Heart left ventricle (tissue), 13 donors: Measurements from ENCODE around the gene CECR2.

ENCODE experiments used
- CTCF ChIP-seq, 12 donors: fragments of 200-600 bp; sonication (generic) in 4 of 12; IDR thresholded peaks; one replicate each; pipeline versions ENCODE4 v1.5.0 to v1.8.0; 2018 to 2022; ENCODE audit warnings: antibody characterized with exemption in 12 of 12, mild to moderate bottlenecking in 5 of 12
- POLR2A ChIP-seq, 2 donors: fragments of 450-650 bp; IDR thresholded peaks; one replicate each; pipeline ENCODE4 v1.6.1; 2017; ENCODE audit warnings: antibody characterized with exemption in 2 of 2, mild to moderate bottlenecking in 2 of 2, moderate library complexity in 2 of 2
- donor health status: ischemic (EF 13 %, LVEDD 7.1; RV severe dilation, severe dysfunction).
- donor health status: DM: no; HTN: yes; CAD: no.
- donor health status: DM: no; HTN: no; CAD: no.
- donor health status: ischemic (EF 25% LVEDD 6.9; RV normal size, moderate dysfunction).
- donor health status: ischemic (EF 25% LVEDD 5.7; RV mildly dilated, moderate dysfunction).
- donor health status: ischemic (EF 35%, LVEDD 5.7; RV mildly dilated, moderate dysfunction).
- donor health status: nonischemic (EF 11% LVEDD 7.7; RV severe dilation, severe dysfunction).
- donor health status: DM: yes; HTN: yes; CAD: no.
- donor health status: PGD.
- donor health status: ischemic (EF 29% LVEDD 5.4; RV normal size, mild dysfunction).
- donor health status: nonischemic (EF 23%, LVEDD 6.1; RV moderate dilation, normal function).

GRCh38 chr22:17331690-17332089 lies 37.6 kb upstream of the CECR2 start:
- no peak for TF ChIP-seq CTCF (IDR thresholded peaks at IDR 0.05)
- TF ChIP-seq POLR2A (IDR thresholded peaks at IDR 0.05): no peak
